ENCODE results near the gene ABCA2. TPM values are rescaled to one million over a fixed set of nuclear protein-coding genes. Genes with fewer than 3 reads are reported as not detected.

The ABCA2 gene
- total RNA-seq, 2 experiments from 2014 or later, result 11.8 to 16.2 TPM

DNA sequence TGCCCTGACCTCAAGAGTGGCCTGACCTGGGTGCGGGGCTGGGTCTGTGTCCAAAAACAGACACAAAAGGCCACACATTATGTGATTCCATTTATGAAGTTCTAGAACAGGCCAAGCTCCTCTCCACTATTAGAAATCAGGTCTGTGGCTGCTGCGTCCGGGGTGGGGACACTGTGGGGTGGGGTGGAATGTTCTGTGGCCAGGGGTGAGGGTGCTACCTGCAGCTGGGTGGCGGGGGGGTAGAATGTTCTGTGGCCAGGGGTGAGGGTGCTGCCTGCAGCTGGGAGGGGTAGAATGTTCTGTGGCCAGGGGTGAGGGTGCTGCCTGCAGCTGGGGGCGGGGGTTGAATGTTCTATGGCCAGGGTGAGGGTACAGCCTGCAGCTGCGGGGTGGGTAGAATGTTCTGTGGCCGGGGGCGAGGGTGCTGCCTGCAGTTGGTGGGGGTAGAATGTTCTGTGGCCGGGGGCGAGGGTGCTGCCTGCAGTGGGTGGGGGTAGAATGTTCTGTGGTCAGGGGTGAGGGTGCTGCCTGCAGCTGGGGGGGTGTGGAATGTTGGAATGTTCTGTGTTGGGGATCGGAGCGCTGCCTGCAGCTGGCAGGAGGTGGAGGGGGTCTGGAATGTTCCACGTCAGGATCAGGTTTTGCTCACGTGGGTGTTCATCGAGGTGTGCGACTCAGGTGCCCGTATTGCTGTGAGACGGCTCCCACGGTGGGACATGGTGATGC, 67.7 kb downstream of the ABCA2 start:
- Mint-ChIP-seq H3K36me3 (ENCODE audit: low read depth) (no peaks in the 10 kb centered on the region), H3K9me3 (peaks cover 4% of the 10 kb centered on the region), H3K27me3 (no peaks in the 10 kb centered on the region), H3K4me3 (no peak overlapping the region), H3K4me1 (ENCODE audit: low read depth) (peaks cover 23% of the 10 kb centered on the region), H3K27ac (no peak overlapping the region)
- DNase-seq, result no peak
- TF ChIP-seq, protein P1, sequence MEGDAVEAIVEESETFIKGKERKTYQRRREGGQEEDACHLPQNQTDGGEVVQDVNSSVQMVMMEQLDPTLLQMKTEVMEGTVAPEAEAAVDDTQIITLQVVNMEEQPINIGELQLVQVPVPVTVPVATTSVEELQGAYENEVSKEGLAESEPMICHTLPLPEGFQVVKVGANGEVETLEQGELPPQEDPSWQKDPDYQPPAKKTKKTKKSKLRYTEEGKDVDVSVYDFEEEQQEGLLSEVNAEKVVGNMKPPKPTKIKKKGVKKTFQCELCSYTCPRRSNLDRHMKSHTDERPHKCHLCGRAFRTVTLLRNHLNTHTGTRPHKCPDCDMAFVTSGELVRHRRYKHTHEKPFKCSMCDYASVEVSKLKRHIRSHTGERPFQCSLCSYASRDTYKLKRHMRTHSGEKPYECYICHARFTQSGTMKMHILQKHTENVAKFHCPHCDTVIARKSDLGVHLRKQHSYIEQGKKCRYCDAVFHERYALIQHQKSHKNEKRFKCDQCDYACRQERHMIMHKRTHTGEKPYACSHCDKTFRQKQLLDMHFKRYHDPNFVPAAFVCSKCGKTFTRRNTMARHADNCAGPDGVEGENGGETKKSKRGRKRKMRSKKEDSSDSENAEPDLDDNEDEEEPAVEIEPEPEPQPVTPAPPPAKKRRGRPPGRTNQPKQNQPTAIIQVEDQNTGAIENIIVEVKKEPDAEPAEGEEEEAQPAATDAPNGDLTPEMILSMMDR (IDR thresholded peaks at IDR 0.05), result no peak
- ATAC-seq, result no peak
- intact Hi-C loops (cut with micrococcal nuclease), result no loop called here
- CTCF ChIA-PET, result interaction anchor here (1.3 kb wide), 1 partner anchor 13 kb away, joined by 4 read pairs; no protein-coding TSS in a partner anchor
- POLR2A ChIA-PET, result interaction anchor here (1.4 to 2.4 kb wide), 3 partner anchors 9 to 232 kb away, joined by 3 to 8 read pairs (median 4); no protein-coding TSS in a partner anchor

DNA sequence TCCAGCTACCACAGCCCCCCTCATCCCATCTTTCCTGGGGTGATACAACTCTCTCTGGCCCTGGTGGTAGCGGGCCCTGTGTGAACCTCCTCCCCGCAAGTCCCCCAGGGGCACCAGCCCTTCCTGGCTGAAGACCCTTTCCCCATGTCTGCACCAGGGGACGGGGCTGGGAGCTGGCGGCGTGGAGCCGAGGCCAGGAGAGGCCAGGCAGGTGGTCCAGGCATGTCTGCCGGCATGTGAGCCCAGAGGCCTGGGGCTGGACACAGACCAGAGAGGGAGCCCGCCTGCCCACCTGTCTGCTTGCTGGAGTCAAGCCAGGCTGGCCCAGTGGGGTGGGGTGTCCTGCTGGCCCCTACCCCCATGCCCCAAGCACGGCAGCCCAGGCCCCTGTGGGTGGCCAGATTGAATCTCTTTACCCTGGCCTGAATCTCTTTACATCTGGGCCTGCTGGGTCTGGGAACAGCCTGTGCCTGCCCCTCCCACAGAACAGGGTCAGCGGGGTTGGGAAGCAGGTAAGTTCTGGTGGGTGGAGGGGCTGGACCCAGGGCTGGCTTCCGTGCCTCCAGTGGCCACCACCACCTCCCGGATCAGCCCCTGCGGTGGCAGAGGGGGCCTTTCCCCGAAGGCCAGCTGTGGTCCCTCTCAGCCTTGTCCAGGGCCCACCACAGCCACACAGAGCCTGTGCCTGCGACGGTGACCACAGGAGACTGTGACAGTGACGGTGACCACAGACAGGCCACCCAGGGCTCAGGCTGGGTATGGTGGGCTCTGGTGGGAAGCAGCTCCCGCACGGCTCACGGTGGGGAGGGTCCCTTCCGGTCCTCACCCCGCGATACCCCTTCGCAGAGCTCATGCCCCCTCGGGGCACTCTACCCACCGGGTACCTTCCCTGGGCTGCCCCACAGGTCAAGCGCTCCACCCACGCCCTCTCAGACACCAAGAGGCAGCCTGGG, 68.9 kb downstream of the ABCA2 start:
- no peak overlapping the region for H3K4me3 Mint-ChIP-seq
- H3K9me3 Mint-ChIP-seq, result peaks cover 4% of the 10 kb centered on the region
- H3K27ac Mint-ChIP-seq, result no peak overlapping the region
- H3K27me3 Mint-ChIP-seq, result no peaks in the 10 kb centered on the region
- H3K4me1 Mint-ChIP-seq (ENCODE audit: low read depth), result peaks cover 16% of the 10 kb centered on the region
- CTCF ChIA-PET, result interaction anchor here (1.3 kb wide), 1 partner anchor 11 kb away, joined by 4 read pairs; no protein-coding TSS in a partner anchor
- TF ChIP-seq, protein P1 (IDR thresholded peaks at IDR 0.05), result no peak
- ATAC-seq (no peak), DNase-seq (no peak)
- intact Hi-C loops (cut with micrococcal nuclease), result no loop called here
- POLR2A ChIA-PET, result interaction anchor here (1.4 kb wide), 2 partner anchors 10 to 231 kb away, joined by 3 to 4 read pairs; no protein-coding TSS in a partner anchor
- H3K36me3 Mint-ChIP-seq (ENCODE audit: low read depth), result no peaks in the 10 kb centered on the region

DNA sequence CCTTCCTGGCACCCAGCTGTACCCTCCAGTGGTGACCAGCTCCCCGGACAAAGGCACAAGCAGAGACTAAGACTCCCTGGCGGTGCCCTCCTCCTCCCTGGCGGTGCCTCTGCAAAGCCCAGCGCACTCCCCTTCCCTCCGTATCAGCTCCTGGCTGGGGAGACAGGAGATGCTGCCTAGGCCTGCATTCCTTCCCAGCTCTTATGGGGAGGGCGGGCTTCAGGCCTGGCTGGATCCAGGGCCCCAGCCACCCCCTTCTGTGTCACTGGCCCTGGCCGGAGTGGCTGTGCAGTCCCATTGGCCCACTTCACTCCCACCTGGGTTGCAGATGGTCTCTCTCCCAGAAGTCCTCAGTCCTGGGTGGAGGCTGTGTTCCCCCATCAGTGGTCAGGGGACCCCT, 69.6 kb downstream of the ABCA2 start:
- peaks cover 4% of the 10 kb centered on the region for H3K9me3 Mint-ChIP-seq
- no peak overlapping the region for H3K4me3 Mint-ChIP-seq
- H3K36me3 Mint-ChIP-seq (ENCODE audit: low read depth), result no peaks in the 10 kb centered on the region
- no peaks in the 10 kb centered on the region for H3K27me3 Mint-ChIP-seq
- TF ChIP-seq, protein P1 (IDR thresholded peaks at IDR 0.05), result no peak
- ATAC-seq (no peak), DNase-seq (no peak)
- intact Hi-C loops (cut with micrococcal nuclease), result no loop called here
- no peak overlapping the region for H3K27ac Mint-ChIP-seq
- ChIA-PET CTCF (no interaction called here), POLR2A (no interaction called here)
- H3K4me1 Mint-ChIP-seq (ENCODE audit: low read depth), result peaks cover 16% of the 10 kb centered on the region

DNA sequence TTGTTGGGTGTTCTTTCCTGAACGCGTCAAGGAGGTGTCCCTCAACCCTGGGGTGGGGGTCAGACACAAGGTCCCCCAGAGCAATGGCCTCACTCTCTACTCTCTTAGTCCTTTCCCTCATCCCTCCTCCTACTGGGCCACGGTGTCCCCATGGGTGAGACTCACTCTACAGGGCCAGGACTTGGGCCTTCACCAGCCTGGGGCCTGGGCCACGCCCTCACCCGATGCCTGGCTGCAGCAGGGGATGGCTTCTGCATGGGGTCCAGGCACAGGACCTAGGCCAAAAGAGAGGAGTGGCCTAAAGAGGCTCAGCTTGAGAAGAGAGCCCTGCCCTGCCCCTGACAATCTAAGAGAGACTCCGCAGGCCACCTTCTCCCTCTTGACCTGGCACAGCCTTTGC, 70.1 kb downstream of the ABCA2 start:
- ChIA-PET POLR2A (no interaction called here), CTCF (no interaction called here)
- no peak overlapping the region for H3K27ac Mint-ChIP-seq
- TF ChIP-seq, protein P1 (IDR thresholded peaks at IDR 0.05), result no peak
- ATAC-seq (no peak), DNase-seq (no peak)
- intact Hi-C loops (cut with micrococcal nuclease), result no loop called here
- peaks cover 14% of the 10 kb centered on the region for H3K4me1 Mint-ChIP-seq (ENCODE audit: low read depth)
- H3K36me3 Mint-ChIP-seq (ENCODE audit: low read depth), result no peaks in the 10 kb centered on the region
- no peak overlapping the region for H3K4me3 Mint-ChIP-seq
- no peaks in the 10 kb centered on the region for H3K27me3 Mint-ChIP-seq
- H3K9me3 Mint-ChIP-seq, result peaks cover 4% of the 10 kb centered on the region
